Thoracic aorta (tissue), 2 donors: ENCODE data around the gene CLDN18. TPM values are rescaled to one million over a fixed set of nuclear protein-coding genes. Genes with fewer than 3 reads are reported as not detected.

Experiments used
- ATAC-seq: fragments of 150-250 bp; one replicate; pipeline ENCODE4 v1.8.0; 2017; ENCODE audit warnings: low read depth; ENCODE audit not compliant: insufficient number of reproducible peaks, low FRiP score
- DNase-seq: peaks from one replicate; pipeline ENCODE4 v3.0.0-alpha.2; 2020; ENCODE audit warnings: low spot score
- H3K27ac ChIP-seq, 2 donors: fragments of 200-600 bp; sonication (generic); 1 replicate in 1 of 2; 2 replicates in 1 of 2; pipeline ENCODE4 v1.5.1; 2016; ENCODE audit warnings: mild to moderate bottlenecking in 2 of 2, moderate library complexity in 2 of 2
- H3K27me3 ChIP-seq: fragments of 200-600 bp; sonication (generic); replicated peaks from 2 replicates; pipeline ENCODE4 v1.6.0; 2016; ENCODE audit warnings: mild to moderate bottlenecking; ENCODE audit not compliant: insufficient read depth
- H3K36me3 ChIP-seq: fragments of 200-600 bp; sonication (generic); one replicate; pipeline ENCODE4 v1.5.1; 2016
- H3K4me1 ChIP-seq, 2 donors: fragments of 200-600 bp; sonication (generic); 1 replicate in 1 of 2; 2 replicates in 1 of 2; pipeline versions ENCODE4 v1.5.1 to v1.6.0; 2016; ENCODE audit warnings: low read depth in 2 of 2, mild to moderate bottlenecking in 1 of 2; ENCODE audit not compliant: control insufficient read depth in 1 of 2
- H3K4me3 ChIP-seq: fragments of 200-600 bp; sonication (generic); 2 replicates; pipeline ENCODE4 v1.5.1; 2016; ENCODE audit warnings: mild to moderate bottlenecking
- H3K9me3 ChIP-seq: fragments of 200-600 bp; sonication (generic); 2 replicates; pipeline ENCODE4 v1.5.1; 2016
- total RNA-seq, 2 donors: library from RNA; depleted of rRNA; stranded (reverse); fragments of >200 nt; gene quantifications; one replicate each; pipeline versions ENCODE4 v1.1.0 to v1.2.3, GENCODE V29; 2016
- TF ChIP-seq, protein P1 (sequence below): fragments of 200-600 bp; sonication (generic); IDR thresholded peaks from one replicate; pipeline ENCODE4 v1.5.1; 2019; ENCODE audit warnings: antibody characterized with exemption

The CLDN18 gene
- total RNA-seq, 2 donors from 2014 or later: 7.3 TPM; not detected in 1

GRCh38 chr3:137992592-137992991 lies 17.4 kb upstream of the CLDN18 start:
- TF ChIP-seq, protein P1, sequence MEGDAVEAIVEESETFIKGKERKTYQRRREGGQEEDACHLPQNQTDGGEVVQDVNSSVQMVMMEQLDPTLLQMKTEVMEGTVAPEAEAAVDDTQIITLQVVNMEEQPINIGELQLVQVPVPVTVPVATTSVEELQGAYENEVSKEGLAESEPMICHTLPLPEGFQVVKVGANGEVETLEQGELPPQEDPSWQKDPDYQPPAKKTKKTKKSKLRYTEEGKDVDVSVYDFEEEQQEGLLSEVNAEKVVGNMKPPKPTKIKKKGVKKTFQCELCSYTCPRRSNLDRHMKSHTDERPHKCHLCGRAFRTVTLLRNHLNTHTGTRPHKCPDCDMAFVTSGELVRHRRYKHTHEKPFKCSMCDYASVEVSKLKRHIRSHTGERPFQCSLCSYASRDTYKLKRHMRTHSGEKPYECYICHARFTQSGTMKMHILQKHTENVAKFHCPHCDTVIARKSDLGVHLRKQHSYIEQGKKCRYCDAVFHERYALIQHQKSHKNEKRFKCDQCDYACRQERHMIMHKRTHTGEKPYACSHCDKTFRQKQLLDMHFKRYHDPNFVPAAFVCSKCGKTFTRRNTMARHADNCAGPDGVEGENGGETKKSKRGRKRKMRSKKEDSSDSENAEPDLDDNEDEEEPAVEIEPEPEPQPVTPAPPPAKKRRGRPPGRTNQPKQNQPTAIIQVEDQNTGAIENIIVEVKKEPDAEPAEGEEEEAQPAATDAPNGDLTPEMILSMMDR: no peak
- H3K36me3 ChIP-seq: no peaks in the 10 kb centered on the region
- no peaks in the 10 kb centered on the region for H3K4me1 ChIP-seq
- peaks cover 3% of the 10 kb centered on the region for H3K9me3 ChIP-seq
- no peaks in the 10 kb centered on the region for H3K27me3 ChIP-seq
- ATAC-seq (no peak), DNase-seq (no peak)
- no peak overlapping the region for H3K4me3 ChIP-seq
- H3K27ac ChIP-seq: no peak overlapping the region

- ATAC-seq: no peak
Measured at GRCh38 chr3:137998121-137999042, 11.6 kb upstream of the CLDN18 start.

DNA sequence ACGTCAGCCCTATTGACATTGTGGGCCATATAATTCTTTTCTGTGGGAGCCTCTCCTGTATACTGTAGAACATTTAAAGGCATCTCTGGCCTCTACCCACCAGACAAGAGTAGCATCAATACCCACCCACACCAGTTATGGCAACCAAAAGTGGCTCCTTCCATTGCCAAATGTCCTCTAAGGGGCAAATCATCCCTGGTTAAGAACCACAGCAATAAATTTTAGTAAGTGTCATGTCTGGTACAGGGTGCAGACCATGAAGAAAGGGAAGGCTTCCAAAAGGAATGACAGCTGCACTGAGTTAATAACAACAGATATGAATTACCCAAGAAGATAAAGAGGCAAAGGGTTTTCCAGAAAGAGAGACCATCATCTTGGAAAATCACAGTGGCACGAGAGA lies 6.9 kb upstream of the CLDN18 start:
- Histone ChIP-seq H3K9me3 (no peaks in the 10 kb centered on the region), H3K4me3 (no peak overlapping the region), H3K27ac (no peak overlapping the region), H3K4me1 (no peaks in the 10 kb centered on the region), H3K27me3 (no peaks in the 10 kb centered on the region), H3K36me3 (no peaks in the 10 kb centered on the region)
- ATAC-seq (no peak), DNase-seq (no peak)
- TF ChIP-seq, protein P1: no peak

More at GRCh38 chr3:137998121-137999042, 11.6 kb upstream of the CLDN18 start:
- H3K36me3 ChIP-seq: no peaks in the 10 kb centered on the region
- H3K9me3 ChIP-seq: peaks cover 3% of the 10 kb centered on the region
- no peaks in the 10 kb centered on the region for H3K4me1 ChIP-seq
- H3K27me3 ChIP-seq: no peaks in the 10 kb centered on the region
- TF ChIP-seq, protein P1: no peak
- H3K27ac ChIP-seq: no peak overlapping the region
- H3K4me3 ChIP-seq: no peak overlapping the region
- DNase-seq: no peak

DNA sequence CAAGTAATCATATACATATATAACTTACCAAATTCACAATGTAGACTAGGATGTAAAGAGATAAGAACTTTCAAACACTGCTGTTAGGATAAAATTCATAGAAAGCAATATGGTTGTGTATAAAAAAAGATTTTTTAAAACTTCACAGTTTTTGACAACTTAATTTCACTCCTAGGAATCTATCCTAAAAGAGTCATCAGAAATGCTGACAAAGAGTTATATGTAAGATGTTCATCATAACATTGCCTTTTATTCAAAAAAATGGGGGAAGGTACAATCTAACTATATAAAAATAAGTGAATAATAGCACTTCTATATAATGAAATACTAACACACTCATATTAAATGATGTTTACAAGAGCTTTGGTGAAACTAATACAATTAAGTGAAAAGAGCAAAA lies 4.3 kb upstream of the CLDN18 start:
- Histone ChIP-seq H3K4me1 (peaks cover 0 to 4% of the 10 kb centered on the region in 2 donors), H3K4me3 (no peak overlapping the region), H3K36me3 (no peaks in the 10 kb centered on the region), H3K27me3 (no peaks in the 10 kb centered on the region), H3K9me3 (no peaks in the 10 kb centered on the region), H3K27ac (no peak overlapping the region)
- ATAC-seq: no peak
- TF ChIP-seq, protein P1: no peak
- no peak for DNase-seq

- TF ChIP-seq, protein P1: no peak
- Histone ChIP-seq H3K4me3 (no peak overlapping the region), H3K9me3 (no peaks in the 10 kb centered on the region), H3K36me3 (no peaks in the 10 kb centered on the region), H3K27me3 (no peaks in the 10 kb centered on the region), H3K4me1 (peaks cover 0 to 4% of the 10 kb centered on the region in 2 donors), H3K27ac (no peak overlapping the region)
- no peak for DNase-seq
- ATAC-seq: no peak
Measured at GRCh38 chr3:138007898-138008297, 2.1 kb upstream of the CLDN18 start.
